Eye (tissue), 1 donor: ENCODE data around the gene SAMD14.

Experiments used
- DNase-seq: peaks from one replicate; pipeline ENCODE4 v3.0.0-alpha.2; 2015

The SAMD14 gene

DNA sequence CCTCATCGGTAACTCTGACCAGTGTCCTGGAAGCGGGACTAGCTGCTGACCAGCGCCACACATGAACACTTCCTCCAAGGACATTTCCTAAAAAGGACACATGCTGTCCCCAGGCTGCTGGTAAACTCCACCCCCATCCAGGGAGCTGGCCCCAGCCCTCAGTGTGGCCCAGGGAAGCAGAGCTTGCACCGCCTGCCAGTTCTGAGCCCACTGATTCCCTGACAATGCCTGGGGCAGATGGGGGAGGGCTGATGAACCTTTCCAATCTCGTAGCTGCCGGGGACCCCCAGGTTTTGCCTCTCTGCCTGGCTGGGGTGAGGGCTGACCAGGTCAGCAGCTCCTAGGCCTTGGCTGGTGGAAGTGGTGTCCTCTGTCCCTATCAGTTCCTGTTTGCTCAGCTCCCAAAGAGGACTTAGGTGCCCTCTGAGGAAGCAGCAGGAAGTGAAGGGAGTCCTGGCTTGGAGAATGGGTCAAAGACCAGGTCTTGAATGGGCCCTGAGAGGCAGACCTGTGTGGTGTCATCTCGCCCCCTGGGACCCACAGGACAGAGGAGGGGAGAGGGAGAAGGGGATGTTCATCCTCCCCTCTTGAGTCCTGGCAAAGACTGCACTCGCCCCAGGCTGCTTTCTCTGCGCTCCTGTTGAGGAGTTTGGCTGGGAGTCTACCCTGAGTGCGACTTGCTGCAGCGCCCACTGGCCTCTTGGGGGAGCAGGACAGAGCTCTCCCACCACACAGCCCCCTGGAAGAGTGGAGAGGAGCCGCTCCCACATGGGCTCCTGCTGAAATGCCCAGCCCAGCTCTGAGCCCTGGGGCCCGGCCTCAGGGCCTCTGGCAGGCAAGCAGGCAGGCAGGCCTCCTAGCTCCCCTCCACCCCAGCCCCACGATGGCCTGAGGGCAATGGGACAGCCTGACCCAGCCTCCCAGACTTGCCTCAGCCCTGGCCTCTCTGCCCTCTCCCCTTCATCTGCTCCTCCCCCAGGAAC, 18.0 kb downstream of the SAMD14 start:
- DNase-seq: no peak

GRCh38 chr17:50110591-50111349, 19.2 kb downstream of the SAMD14 start:
- DNase-seq: no peak

DNA sequence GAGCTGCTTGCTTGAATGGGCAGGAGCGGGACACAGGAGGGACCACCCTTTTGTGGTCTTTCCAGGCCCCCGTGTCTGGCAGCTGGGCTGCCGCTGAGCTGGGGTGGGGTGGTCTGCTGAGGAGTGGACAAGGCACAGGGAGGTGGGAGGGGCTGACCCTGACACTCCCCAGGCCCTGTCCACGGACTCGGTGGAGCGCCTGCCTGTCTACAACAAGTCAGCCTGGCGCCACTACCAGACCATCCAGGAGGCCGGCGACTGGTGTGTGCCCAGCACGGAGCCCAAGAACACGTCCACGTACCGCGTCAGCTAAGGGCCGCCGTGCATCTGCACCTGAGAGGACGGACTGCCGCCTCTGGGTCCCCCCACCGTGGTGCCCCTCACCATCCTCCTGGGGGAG, 20.2 kb downstream of the SAMD14 start:
- no peak for DNase-seq

- DNase-seq: no peak
These were observed 20.8 kb downstream of the SAMD14 start for GRCh38 chr17:50109207-50109606.

- DNase-seq: no peak
These were observed 21.4 kb downstream of the SAMD14 start for GRCh38 chr17:50108556-50108955.

DNA sequence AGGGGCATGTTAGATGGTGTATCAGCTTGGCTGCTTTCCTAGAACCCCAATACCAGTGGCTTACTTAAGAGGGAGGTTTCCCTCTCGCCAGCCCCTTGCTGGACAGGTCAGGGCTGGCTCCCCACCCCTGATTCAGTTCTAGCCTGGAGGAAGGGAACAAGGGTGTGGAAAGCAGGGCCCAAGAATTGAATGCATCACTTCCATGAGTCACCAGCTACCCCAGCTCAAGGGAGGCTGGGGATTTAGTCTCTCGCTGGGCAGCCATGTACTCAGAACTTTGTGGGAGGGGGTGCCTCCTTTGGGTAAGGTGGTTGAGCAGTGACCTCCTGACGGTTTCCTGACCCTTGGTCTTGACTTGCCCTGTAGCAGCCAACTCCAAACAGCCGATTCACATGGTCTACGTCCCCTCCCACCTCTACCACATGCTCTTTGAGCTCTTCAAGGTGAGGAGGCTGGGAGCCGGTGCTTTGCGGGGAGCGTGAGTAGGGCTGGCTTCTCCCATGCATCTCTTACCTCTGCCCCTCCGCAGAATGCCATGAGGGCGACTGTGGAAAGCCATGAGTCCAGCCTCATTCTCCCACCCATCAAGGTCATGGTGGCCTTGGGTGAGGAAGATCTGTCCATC, 22.1 kb downstream of the SAMD14 start:
- no peak for DNase-seq

DNA sequence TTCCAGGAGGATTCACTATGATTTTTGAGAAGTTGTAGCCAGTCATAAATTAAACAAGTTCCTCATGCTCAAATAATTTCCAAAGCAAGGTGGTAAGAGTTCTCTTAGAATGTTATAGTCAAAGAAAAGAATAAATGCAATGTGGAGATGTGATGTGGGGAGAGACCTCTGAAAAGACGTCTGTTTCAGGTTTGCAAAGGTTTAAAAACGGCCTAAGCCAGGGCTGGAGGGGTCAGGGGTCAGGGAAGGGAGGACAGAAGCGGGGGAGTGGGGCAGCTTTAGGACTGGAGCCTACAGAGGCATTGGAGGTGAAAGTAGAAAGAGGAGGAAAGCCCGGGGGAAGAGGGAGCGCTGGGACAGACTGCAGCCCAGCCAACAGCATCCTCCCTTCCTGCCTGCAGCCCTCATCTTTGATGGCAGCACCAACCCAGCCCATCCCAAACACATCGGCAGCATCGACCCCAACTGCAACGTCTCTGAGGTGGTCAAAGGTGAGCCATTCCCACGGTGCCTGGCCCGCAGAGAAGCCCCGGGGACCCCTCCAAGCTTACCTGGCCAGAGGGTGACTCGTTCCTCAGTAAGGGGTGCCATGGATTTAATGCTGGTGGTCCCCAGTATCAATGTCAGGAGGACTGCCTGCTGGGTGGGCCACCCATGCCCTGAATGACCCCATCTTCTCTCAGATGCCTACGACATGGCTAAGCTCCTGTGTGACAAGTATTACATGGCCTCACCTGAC, 23.4 kb downstream of the SAMD14 start:
- no peak for DNase-seq

DNA sequence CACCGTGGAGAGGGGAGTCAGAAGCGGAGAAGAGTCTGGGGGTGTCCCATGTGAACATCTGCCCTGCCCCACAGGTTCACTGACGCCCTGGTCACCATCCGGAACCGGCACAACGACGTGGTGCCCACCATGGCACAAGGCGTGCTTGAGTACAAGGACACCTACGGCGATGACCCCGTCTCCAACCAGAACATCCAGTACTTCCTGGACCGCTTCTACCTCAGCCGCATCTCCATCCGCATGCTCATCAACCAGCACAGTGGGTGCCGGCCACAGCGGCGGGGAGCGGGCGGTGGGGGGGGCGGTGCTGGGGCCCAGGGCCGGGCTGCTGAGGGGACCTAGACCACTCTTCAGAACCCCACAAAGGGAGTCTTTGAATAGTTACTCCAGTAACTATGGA, 24.1 kb downstream of the SAMD14 start:
- DNase-seq: no peak

DNA sequence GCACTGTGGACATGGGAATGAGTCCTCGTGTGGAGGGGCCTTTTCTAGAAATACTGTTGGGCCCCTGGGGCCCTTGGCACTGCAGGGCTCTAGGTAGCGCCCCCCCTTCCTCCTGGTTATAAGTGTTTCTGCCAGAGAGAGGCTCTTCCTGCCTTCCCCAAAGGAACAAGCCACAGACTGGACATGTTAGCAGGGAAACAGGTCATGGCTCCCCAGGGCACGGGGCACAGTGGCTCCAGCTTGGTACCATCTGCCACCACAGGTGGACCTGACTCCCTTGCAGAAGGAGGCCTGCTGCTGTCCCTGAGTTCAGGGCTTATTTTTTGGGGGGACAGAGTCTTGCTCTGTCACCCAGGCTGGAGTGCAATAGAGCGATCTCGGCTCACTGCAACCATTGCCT, 26.0 kb downstream of the SAMD14 start:
- DNase-seq: no peak

- DNase-seq: no peak
These were observed 26.7 kb downstream of the SAMD14 start for GRCh38 chr17:50103252-50103651.

- DNase-seq: no peak
These were observed 27.6 kb downstream of the SAMD14 start for GRCh38 chr17:50102164-50102991.

DNA sequence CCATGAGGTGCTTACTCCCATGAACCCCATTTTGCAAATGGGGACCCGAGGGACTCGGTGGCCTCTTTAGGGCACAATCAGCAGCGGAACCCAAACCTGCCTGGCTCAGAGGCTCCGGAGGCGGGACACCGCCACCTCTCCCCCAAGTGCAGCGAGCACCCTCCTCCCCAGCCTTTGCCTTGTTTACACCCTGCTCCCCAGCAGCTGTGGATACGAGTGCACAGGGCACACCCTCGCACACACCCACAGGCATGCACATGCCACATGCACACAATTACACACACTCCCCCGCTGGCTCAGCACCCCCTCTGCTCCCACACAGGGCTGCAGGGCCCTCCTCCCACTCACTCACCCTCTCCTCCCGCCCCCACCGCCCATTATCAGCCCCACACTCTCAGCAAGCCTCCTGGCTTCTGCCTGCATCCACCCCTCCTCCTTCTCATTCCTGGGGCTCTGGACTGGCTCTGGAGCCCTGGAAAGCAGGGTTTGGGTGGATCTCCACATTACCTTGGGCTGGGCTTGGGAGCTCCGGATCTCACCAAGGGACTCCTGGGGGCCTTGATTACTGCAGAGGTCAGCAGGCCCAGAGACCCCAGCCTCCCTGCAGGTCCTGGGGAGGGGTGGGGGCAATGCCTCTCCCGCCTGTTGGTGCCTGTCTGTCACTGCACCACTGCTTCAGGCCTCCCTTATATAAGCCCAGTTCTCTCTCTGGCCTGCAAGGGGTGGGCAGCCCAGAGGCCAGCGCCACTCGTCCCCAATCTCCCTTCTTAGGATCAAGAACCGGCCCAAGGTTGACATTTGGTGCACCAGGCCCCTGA, 28.4 kb downstream of the SAMD14 start:
- DNase-seq: peak; percentile 67

DNA sequence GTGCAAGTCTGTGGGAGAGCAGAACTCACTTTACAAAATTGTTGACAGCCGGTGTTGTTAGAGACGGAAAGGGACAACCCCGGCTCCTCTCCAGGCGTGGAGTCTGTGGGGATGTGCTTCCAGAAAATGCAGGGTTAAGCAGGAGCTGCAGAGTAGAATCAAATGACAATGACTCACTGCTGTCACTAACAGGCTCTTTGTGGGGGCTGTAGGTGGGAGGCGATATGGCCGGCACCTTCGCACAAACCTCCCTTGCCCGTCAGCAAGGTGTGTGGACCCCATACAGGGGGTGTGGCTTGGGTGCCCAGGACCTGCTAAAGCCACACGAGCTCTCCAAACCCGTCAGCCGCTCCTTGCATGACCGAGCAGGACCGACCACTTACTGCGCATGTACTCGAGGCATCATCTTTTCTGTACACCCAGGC, 29.0 kb downstream of the SAMD14 start:
- DNase-seq: peak; percentile 57

- no peak for DNase-seq
These were observed 29.5 kb downstream of the SAMD14 start for GRCh38 chr17:50100480-50100883.

GRCh38 chr17:50099003-50099402, 31.0 kb downstream of the SAMD14 start:
- DNase-seq: no peak

GRCh38 chr17:50098583-50098982, 31.4 kb downstream of the SAMD14 start:
- no peak for DNase-seq

DNA sequence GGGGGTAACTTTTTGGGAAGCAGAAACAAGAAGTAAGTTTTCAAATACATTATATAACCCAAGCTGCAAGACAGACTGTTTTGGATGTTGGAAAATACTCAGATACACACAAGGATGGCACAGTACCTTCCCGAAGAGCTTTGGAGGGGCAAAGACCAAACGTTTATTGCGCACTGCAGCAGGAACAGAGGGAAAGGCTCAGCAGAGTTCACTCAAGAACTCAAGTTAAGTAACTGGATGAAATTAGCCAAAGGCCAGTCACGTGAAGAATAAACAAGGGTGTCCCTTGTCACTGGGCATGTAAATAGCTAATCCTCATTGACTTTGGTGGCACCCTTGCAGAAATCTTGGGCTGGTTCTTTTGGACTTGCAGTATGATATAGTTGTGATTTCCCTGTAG, 32.0 kb downstream of the SAMD14 start:
- DNase-seq: no peak

- DNase-seq: no peak
These were observed 32.5 kb downstream of the SAMD14 start for GRCh38 chr17:50097455-50097854.

DNA sequence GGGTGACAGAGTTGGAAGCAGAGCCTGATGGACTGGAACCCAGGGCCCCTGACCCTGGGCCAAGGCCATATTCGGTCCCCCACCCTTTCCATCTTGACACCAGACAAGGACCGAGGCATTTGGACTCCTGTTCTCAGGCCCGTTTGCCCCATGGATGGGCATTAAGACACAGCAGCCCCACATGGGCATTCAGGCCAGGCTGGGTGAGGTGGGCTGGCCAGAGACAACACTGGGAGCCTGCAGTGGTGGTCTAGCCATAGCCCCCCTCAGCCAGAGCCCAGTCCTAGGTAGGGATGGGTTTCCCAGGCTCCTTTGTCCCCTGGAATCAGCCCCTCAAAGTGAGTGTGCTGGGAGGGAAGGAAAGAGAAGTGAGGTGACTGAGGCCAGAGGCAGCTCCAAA, 33.2 kb downstream of the SAMD14 start:
- DNase-seq: no peak

- no peak for DNase-seq
These were observed 33.9 kb downstream of the SAMD14 start for GRCh38 chr17:50096092-50096491.

DNA sequence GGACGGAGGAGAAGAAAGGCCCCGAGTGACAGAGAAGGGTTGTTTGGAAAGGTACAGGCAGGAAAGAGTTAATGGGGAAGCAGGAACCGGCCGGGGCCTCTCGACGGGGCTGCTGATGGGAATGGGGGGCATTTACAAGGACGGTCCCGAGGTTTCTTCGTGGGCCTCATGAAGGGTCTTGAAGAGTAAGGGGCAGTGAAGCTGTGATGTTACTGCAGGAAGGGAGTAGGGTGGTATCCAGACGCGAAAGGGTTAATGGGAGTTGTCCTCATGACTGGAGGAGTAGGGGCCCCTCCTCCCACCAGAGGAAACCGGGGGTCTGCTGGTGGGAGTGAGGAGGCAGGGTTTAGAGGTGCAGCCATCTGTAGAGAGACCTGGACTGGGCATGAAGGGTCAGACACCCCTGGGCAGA, 34.3 kb downstream of the SAMD14 start:
- DNase-seq: peak; percentile 81
